ENCODE measurements around the gene DCAF11.

DCAF11 gene

GRCh38 chr14:24141097-24141880 lies 26.7 kb downstream of the DCAF11 start, which contains the start of gene EMC9:
Gene EMC9, minus strand, starts transcription at chr14:24141591. Its CDS starts 287 bp downstream, at chr14:24141304.
- TF ChIP-seq ZFX (IDR thresholded peaks at IDR 0.05) (peak; percentile 87), CTCF (conservative IDR thresholded peaks at IDR 0.05) (no peak; the same call in 1 of the 2 replicates)
- peak within 1 kb of the TSS; percentile 98 for H3K27ac ChIP-seq

GRCh38 chr14:24143511-24143910 lies 28.9 kb downstream of the DCAF11 start:
- TF ChIP-seq CTCF (conservative IDR thresholded peaks at IDR 0.05), result no peak
- TF ChIP-seq ZFX (IDR thresholded peaks at IDR 0.05), result no peak
- H3K27ac ChIP-seq, result no peak overlapping the region

- H3K27ac ChIP-seq, result no peak overlapping the region
- no peak for TF ChIP-seq CTCF (conservative IDR thresholded peaks at IDR 0.05)
- TF ChIP-seq ZFX (IDR thresholded peaks at IDR 0.05), result no peak
These were observed 29.9 kb downstream of the DCAF11 start for GRCh38 chr14:24144451-24144850.

- no peak for TF ChIP-seq ZFX (IDR thresholded peaks at IDR 0.05)
- no peak for TF ChIP-seq CTCF (conservative IDR thresholded peaks at IDR 0.05)
- peak overlapping the region; percentile 88 for H3K27ac ChIP-seq
These were observed 30.6 kb downstream of the DCAF11 start for GRCh38 chr14:24145219-24145618.

- TF ChIP-seq CTCF (conservative IDR thresholded peaks at IDR 0.05), result no peak
- no peak for TF ChIP-seq ZFX (IDR thresholded peaks at IDR 0.05)
- H3K27ac ChIP-seq, result peak overlapping the region; percentile 88
These were observed 31.3 kb downstream of the DCAF11 start for GRCh38 chr14:24145690-24146452.

GRCh38 chr14:24146453-24146977 lies 31.9 kb downstream of the DCAF11 start, which contains the start of gene PSME2:
Gene PSME2, minus strand, starts transcription at chr14:24146610. Its CDS starts 29 bp downstream, at chr14:24146581.
- H3K27ac ChIP-seq, result peak within 1 kb of the TSS; percentile 88
- no peak for TF ChIP-seq ZFX (IDR thresholded peaks at IDR 0.05)
- TF ChIP-seq CTCF (conservative IDR thresholded peaks at IDR 0.05), result no peak
